ENCODE results near the gene MAGED1.
A peak's percentile ranks its signal among the peaks of the same experiment; 100 is the strongest.

MAGED1 gene, protein sequence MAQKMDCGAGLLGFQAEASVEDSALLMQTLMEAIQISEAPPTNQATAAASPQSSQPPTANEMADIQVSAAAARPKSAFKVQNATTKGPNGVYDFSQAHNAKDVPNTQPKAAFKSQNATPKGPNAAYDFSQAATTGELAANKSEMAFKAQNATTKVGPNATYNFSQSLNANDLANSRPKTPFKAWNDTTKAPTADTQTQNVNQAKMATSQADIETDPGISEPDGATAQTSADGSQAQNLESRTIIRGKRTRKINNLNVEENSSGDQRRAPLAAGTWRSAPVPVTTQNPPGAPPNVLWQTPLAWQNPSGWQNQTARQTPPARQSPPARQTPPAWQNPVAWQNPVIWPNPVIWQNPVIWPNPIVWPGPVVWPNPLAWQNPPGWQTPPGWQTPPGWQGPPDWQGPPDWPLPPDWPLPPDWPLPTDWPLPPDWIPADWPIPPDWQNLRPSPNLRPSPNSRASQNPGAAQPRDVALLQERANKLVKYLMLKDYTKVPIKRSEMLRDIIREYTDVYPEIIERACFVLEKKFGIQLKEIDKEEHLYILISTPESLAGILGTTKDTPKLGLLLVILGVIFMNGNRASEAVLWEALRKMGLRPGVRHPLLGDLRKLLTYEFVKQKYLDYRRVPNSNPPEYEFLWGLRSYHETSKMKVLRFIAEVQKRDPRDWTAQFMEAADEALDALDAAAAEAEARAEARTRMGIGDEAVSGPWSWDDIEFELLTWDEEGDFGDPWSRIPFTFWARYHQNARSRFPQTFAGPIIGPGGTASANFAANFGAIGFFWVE

GRCh38 chrX:51892921-51893745, at the start of gene MAGED1:
Gene MAGED1 (plus strand): TSS chrX:51893623. CDS start chrX:51894305, 682 bp downstream.
- peak; percentile 82 for DNase-seq

- DNase-seq: no peak
Measured at GRCh38 chrX:51847463-51847862, 46.0 kb upstream of the MAGED1 start.

DNA sequence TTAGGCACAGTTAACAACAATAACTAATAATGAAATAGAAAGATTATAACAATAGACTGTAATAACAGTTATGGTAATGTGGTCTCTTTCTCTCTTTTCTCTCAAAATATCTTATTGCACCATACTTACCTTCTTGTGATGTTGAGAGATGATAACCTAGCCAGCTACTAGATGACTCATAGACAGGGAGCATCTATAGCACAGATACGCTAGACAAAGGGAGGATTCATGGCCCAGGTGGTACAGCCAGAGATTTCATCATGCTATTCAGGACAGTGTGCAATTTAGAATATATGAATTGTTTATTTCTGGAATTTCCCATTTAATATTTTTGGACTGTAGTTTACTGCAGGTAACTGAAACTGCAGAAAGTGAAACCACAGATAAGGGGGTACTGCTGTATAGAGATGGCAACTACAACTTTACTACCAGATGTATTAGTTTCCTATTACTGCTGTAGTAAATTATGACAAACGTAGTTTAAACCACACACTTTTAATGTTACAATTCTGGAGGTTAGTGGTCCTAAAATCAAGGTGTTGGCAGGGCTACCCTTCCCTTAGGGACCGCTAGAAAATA, 41.8 kb upstream of the MAGED1 start:
- no peak for DNase-seq

GRCh38 chrX:51852096-51852495, 41.3 kb upstream of the MAGED1 start:
- DNase-seq: no peak

DNA sequence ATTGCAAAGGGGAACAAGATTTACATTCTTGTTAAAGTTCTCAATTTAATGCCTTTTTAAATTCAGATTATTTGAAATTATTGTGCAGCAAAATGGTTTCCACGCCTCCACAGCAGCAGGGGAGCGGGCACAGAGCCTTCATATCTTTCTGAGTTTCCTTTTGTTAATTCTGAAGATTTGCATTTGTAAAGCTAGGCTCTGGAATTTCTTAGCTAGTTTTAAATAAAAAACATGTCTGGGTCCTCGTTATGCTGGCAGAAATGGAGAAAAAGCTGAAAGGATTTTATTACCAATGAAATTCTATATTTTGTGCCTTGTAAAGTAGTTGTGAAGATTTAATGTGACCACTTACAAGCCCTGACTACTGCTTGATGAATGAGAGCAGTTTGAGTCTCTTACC, 40.8 kb upstream of the MAGED1 start:
- no peak for DNase-seq

DNA sequence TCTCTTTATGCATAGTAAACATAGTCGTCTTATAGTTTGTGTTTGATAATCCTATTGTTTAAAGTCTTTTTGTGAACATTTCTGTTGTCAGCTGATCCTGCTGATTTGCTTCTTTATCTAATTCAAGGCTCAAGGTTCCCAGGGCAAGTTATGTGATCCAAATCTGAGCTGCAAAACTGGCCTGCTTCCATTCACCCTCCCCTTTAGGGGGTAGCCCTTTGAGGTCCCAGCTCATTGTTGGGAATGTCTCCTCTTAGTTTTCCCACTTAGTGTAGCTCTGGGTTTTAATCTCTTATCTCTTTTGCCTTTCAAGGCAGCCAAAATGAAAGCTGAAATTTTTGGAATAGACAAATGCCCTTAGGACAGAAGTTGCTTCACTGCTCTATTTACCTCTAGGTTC, 40.2 kb upstream of the MAGED1 start:
- DNase-seq: no peak

- DNase-seq: no peak
Measured at GRCh38 chrX:51855698-51856097, 37.7 kb upstream of the MAGED1 start.

- DNase-seq: no peak
Measured at GRCh38 chrX:51857159-51857733, 36.2 kb upstream of the MAGED1 start.

- no peak for DNase-seq
Measured at GRCh38 chrX:51860679-51861078, 32.7 kb upstream of the MAGED1 start.

DNA sequence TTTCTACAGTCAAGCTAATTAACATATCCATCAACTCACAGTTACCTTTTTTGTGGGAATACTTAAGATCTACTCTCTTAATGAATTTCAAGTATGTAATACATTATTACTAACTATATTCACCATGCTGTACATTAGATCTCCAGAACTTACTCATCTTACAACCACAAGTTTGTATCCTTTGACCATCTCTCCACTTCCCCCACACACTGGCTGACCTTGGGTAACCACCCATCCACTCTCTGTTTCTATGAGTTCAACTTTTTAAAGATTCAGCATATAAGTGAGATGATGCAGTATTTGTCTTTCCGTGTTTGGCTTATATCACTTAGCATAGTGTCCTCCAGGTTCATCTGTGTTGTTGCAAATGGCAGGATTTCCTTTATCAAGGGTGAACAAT, 30.5 kb upstream of the MAGED1 start:
- DNase-seq: no peak

DNA sequence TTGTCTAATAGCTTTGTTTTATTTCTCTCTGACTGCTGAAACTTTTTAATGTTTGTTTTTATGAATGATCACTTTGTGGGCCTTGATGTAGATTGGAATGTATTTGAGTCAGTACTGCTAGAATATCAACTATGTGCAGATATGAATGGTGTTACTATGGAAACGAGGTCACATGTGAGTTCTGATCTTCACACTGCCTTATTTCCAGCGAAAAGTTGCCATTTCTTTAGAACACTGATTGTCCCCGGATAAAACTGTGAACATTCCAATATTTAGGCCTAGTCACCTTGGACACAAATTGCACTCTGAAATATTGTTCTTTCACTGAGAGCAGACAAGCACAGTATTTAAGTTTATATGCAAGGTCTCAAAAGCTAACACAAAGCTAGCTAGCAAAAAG, 27.2 kb upstream of the MAGED1 start:
- DNase-seq: no peak

GRCh38 chrX:51867626-51868025, 25.8 kb upstream of the MAGED1 start:
- no peak for DNase-seq

- no peak for DNase-seq
Measured at GRCh38 chrX:51870354-51870753, 23.1 kb upstream of the MAGED1 start.

- no peak for DNase-seq
Measured at GRCh38 chrX:51874123-51874522, 19.3 kb upstream of the MAGED1 start.

DNA sequence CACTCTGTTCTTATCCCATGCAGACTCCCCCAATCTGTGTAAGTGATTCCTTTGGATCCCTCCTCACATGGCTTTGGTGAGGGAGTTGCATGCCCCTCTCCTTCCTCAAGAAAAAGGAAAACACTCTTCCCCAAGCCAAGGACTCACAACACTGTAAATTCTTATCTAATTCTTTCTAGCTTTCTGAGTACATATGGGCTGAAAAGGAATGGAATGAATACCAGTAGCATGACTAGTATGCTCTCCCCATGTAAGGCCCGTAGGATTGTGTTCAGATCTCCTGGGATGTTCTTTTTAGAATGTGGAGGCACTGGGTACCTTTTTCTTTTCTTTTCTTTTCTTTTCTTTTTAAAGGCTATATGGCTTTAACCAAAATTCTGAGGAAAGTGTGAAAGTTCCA, 17.0 kb upstream of the MAGED1 start:
- no peak for DNase-seq

- DNase-seq: no peak
Measured at GRCh38 chrX:51878056-51878455, 15.4 kb upstream of the MAGED1 start.

GRCh38 chrX:51889851-51890250, 3.6 kb upstream of the MAGED1 start:
- no peak for DNase-seq

- no peak for DNase-seq
Measured at GRCh38 chrX:51891245-51891644, 2.2 kb upstream of the MAGED1 start.

GRCh38 chrX:51891821-51892551, 1.4 kb upstream of the MAGED1 start:
- peak; percentile 38 for DNase-seq

DNA sequence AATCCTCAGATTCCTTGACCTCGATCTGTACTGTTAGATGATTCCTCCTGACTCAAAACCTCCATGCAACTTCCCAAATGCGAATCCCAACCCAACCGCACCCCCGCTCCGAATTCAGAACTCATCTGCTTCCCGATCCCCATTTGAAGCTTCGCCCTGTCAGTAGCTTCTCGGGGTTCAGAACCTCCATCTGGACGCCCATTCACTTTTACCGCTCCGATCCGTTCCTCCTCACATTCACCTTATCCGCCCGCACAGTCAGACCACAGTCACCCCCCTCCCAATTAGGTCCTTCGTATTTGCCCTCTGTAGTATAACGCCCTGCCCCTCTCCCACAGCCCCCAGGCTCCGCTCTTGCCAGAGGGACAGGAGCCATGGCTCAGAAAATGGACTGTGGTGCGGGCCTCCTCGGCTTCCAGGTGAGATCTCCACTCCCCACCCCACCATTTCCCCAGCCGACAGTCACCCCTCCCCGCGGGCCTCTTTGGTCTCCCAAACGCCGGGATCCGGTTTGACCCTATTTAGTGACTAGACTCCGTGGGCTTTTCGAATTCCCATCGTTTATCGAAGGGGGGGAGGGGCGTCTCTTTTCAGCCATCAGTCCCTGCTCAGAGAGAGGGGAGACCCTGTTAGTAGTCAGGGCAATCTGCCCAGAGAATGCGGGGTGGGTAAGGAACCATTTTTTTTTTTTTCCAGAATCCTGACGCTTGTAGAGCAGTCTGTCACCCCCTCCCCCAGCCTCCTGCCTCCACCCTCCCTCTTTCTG, 691 bp downstream of the MAGED1 start:
- DNase-seq: peak; percentile 68

DNA sequence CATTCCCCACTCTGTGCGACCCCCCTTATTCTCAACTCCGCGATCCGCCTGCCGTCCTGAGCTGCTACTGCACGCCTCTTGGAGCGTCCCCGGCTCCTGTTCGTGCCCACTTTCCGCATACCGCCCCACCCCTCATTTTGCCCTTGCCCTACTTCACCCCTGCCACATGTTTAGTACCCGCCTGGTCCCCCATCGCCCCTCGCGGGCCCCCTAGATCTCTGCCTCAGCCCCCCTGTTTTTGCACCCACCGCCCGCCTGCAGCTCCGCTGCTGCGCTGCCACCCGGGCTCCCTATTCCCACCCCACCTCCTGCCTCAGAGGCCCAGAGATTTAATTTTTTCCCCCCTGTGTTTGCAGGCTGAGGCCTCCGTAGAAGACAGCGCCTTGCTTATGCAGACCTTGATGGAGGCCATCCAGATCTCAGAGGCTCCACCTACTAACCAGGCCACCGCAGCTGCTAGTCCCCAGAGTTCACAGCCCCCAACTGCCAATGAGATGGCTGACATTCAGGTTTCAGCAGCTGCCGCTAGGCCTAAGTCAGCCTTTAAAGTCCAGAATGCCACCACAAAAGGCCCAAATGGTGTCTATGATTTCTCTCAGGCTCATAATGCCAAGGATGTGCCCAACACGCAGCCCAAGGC, 1.4 kb downstream of the MAGED1 start:
- DNase-seq: no peak
